T-helper 9 cell (primary cell): ENCODE measurements around the gene MTCH1.
"Not testable (repeated sequence)": the region's sequence is repeated elsewhere in the genome, so short reads cannot be mapped to it uniquely, and the experiment has no call there.

Experiments
- DNase-seq: peaks from one replicate; pipeline ENCODE4 v3.0.0-alpha.2; 2020

MTCH1 gene

GRCh38 chr6:36947570-36948351, 38.2 kb downstream of the MTCH1 start:
- peak; percentile 29 for DNase-seq

GRCh38 chr6:36946526-36946925, 39.5 kb downstream of the MTCH1 start:
- DNase-seq = no peak

DNA sequence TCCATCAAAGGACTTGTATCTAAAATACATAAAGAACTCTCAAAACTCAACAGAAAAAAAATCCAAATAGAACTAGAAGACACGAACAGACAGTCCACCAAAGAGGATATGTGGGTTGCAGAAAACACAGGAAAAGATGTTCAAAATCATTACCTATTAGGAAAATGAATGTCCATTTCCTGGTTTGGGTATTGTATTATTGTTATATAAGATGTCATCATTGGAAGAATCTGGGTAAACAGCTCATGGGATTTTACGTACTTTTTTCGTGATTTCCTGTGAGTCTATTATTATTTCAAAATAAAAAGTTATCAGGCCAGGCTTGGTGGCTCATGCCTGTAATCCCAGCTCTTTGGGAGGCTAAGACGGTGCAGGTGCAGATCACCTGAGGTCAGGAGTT, 40.7 kb downstream of the MTCH1 start:
- no peak for DNase-seq

- DNase-seq = no peak
Measured at GRCh38 chr6:36944650-36945049, 41.3 kb downstream of the MTCH1 start.

DNA sequence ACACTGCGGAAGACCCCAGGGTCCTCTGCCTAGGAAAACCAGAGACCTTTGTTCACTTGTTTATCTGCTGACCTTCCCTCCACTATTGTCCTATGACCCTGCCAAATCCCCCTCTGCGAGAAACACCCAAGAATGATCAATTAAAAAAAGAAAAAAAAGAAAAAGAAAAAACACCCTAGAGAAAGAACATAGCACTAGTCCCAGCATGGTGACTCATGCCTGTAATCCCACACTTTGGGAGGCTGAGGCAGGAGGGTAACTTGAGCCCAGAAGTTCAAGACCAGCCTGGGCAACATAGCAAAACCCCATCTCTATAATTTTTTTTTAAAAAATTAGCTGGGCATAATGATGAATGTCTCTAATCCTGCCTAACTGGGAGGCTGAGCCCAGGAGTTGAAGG, 43.7 kb downstream of the MTCH1 start:
- DNase-seq = not testable (repeated sequence)

DNA sequence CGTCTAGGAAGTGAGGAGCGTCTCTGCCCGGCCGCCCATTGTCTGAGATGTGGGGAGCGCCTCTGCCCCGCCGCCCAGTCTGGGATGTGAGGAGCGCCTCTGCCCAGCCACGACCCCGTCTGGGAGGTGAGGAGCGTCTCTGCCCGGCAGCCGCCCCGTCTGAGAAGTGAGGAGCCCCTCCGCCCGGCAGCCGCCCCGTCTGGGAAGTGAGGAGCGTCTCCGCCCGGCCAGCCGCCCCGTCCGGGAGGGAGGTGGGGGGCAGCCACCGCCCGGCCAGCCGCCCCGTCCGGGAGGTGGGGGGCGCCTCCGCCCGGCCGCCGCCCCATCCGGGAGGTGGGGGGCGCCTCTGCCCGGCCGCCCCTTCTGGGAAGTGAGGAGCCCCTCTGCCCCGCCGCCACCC, 44.4 kb downstream of the MTCH1 start:
- DNase-seq = not testable (repeated sequence)

GRCh38 chr6:36940027-36940426, 46.0 kb downstream of the MTCH1 start:
- no peak for DNase-seq

DNA sequence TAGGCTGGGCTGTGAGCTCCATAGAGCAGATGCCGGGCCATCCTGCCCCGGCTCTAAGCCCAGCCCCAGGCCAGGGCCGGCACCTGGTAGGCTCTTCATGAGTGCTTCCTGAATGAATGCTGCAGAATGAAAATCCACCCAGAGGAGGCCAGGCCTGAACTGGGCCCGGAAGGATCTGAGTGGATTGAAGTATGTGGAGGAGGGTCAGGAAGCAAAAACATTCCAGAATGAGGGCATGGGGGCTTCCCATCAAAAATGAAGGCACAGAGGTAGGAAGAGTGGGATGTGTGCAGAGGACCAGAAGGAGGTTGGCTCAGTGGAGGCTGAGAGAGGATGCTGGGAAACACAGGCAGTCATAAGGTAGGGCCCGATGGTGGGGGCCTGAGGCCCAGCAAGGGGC, 47.0 kb downstream of the MTCH1 start:
- not testable (repeated sequence) for DNase-seq

GRCh38 chr6:36938536-36938935, 47.5 kb downstream of the MTCH1 start:
- DNase-seq = no peak

DNA sequence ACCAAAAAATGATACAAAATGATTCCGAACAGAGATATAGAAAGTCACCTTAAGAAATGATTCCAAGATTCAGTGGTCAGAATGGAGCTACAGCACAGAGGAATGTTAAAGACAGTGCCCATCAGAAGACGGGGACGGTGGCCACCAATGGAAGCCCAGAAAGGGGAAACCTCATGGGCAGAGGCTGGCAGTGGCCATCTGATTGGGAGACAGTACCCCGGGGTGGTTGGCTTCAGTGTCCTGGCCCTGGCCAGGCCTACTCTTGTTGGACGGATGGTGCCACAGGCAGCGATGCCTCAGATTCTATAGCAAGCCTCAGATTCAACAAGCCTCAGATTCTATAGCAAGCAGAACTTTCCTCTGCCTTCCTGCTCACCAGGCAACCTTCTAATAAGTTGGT, 48.1 kb downstream of the MTCH1 start:
- DNase-seq = no peak

GRCh38 chr6:36936824-36937223, 49.2 kb downstream of the MTCH1 start:
- no peak for DNase-seq

- DNase-seq = no peak
Measured at GRCh38 chr6:36934901-36935300, 51.1 kb downstream of the MTCH1 start.

DNA sequence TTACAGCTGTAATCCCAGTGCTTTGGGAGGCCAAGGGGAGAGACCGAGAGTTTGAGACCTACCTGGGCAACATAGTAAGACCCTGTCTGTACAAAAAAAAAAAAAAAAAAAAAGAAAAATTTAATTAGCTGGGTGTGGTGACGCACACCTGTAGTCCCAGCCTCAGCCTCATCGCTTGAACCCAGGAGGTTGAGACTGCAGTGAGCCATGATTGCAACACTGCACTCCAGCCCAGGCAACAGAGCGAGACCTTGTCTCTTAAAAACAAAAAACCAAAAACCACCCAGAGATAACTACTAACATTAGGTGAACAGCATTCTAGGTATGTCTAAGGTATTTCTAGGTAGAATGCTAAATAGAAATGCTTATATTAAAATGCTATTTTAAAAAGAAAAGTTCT, 52.5 kb downstream of the MTCH1 start:
- no peak for DNase-seq

- no peak for DNase-seq
Measured at GRCh38 chr6:36933102-36933501, 52.9 kb downstream of the MTCH1 start.

- DNase-seq = no peak
Measured at GRCh38 chr6:36930483-36930882, 55.5 kb downstream of the MTCH1 start.

DNA sequence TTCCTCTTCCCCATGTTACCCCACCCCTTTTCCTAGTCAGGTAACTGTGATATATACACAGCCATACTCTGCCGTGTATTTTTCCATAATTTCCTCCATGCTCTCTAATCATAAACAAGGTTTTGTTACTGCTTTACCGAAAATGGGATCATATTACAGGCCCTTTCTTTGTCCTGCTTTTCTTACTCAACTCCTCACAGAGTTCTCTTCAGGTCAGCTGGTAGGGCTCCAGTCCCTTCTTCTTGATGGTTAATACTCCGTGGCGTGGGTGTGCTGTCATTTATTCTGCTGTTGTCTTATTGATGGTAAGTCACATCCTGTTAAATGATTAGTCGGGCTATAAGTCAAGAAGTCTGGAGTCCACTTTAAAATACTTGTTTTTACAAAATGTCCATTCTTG, 56.4 kb downstream of the MTCH1 start:
- no peak for DNase-seq

DNA sequence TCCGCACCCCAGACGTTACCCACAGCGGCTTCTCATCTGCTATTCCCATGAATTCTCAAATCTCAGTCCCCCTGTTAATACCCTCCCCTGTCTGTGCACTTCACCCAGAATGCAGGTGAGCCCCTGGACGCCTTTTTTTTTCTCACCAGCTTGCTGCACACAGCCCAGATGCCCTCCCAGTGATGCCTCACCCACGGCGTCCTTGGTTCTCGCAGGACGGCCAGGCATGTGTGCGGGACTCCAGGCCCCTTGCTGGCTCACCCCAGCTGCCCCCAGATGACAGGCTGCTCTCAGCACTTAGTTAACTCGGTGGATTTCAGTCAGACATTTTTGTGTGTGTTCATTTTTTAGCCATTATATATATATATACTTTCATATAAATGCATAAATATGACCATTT, 56.8 kb downstream of the MTCH1 start:
- DNase-seq = no peak

DNA sequence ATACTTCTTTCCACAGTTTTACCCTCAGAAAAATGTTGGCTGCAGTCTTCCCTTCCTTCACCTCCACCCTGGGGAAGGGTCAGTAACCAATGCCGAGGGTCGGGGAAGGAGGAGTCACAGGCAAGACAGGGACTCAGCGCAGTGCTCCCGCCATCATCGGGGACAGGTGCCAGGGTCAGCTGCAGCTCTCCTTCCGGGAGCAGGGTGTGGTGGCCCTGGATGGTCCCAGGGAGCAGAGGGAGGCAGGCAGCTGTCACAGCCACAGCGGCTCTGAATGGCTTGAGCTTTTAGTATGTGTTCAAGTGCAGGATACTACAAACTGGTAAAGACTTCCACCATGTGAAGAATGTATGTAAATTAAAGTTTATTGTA, 57.5 kb downstream of the MTCH1 start:
- no peak for DNase-seq

GRCh38 chr6:36927691-36928546, 58.1 kb downstream of the MTCH1 start:
- DNase-seq = no peak

DNA sequence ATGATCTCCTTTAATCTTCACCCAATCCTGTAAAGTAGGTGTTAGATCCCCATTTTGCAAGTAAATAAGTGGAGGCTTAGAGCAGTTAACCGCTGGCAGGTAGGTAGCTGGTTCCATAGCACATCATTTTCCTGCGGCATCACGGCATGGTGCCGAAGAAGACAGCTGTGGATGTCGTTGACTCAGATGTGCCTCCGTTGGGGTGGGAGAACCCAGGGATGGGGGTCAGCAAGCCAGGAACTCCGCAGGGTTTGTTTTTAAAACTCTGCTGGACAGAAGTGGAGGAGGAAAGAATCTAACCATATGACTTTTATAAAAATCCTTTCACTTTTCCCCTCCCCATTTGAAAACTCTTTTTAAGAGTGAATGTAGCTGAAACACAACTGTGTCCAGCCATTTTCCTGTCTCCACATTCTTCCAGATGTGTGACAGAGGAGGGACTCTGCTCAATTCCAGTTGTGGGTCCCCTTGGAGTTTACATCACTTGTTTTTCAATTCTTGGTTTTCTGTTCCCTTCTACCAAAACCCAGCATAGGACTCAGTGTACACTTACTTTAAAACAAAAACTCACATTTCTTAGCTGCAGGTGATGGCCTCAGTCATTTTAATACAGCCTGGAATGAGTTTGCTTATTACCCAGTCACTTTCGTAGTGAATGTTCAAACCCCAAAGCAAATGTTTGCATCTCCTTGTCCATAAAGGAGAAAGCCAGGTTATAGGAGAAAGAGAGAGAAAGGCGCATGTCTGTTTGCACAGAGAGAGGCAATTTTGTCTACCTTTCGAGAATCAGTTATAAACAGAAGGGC, 59.1 kb downstream of the MTCH1 start:
- no peak for DNase-seq

GRCh38 chr6:36925809-36926208, 60.2 kb downstream of the MTCH1 start:
- no peak for DNase-seq

GRCh38 chr6:36924778-36925374, 61.1 kb downstream of the MTCH1 start:
- no peak for DNase-seq

GRCh38 chr6:36924131-36924530, 61.9 kb downstream of the MTCH1 start:
- DNase-seq = no peak
